Natural killer cell (primary cell): ENCODE measurements around the gene STBD1. TPM values are rescaled to one million over a fixed set of nuclear protein-coding genes. Genes with fewer than 3 reads are reported as not detected.
A peak's percentile ranks its signal among the peaks of the same experiment; 100 is the strongest.

Experiments used
- ATAC-seq, 3 donors: fragments of 150-1000 bp in 2 of 3; fragments of 200-7000 bp in 1 of 3; cut with Tn5 transposase; 1 replicate in 1 of 3; 2 replicates in 2 of 3; pipeline ENCODE4 v1.10.0; 2021; ENCODE audit warnings: mild to moderate bottlenecking in 2 of 3, moderate library complexity in 2 of 3
- DNase-seq, 2 donors: peaks; one replicate each; pipeline versions ENCODE4 v3.0.0 to v3.0.0-alpha.2; 2013 to 2021; ENCODE audit warnings: mixed read lengths in 1 of 2
- H3K27ac ChIP-seq: one replicate; pipeline ENCODE4 v1.5.1; 2013; ENCODE audit warnings: mild to moderate bottlenecking, low read length
- H3K27me3 ChIP-seq: one replicate; pipeline ENCODE4 v1.6.1; 2013; ENCODE audit warnings: low read length; ENCODE audit not compliant: control insufficient read depth, insufficient read depth
- H3K36me3 ChIP-seq: one replicate; pipeline ENCODE4 v1.6.1; 2013; ENCODE audit warnings: low read length; ENCODE audit not compliant: control insufficient read depth, insufficient read depth
- H3K4me1 ChIP-seq: one replicate; pipeline ENCODE4 v1.6.1; 2013; ENCODE audit warnings: low read length; ENCODE audit not compliant: control insufficient read depth, insufficient read depth
- H3K4me3 ChIP-seq: one replicate; pipeline ENCODE4 v1.5.1; 2013; ENCODE audit warnings: low read length
- H3K9me3 ChIP-seq: one replicate; pipeline ENCODE4 v1.6.1; 2013; ENCODE audit warnings: low read length; ENCODE audit not compliant: control insufficient read depth, insufficient read depth
- H3K27ac Mint-ChIP-seq, 2 donors: one replicate each; pipeline ENCODE4 v1.8.0; 2022; ENCODE audit warnings: mild to moderate bottlenecking in 2 of 2, mixed read lengths in 2 of 2, moderate library complexity in 1 of 2
- H3K27me3 Mint-ChIP-seq, 2 donors: one replicate each; pipeline ENCODE4 v1.8.0; 2022; ENCODE audit warnings: low read depth in 2 of 2, mixed read lengths in 2 of 2
- H3K36me3 Mint-ChIP-seq: one replicate; pipeline ENCODE4 v1.8.0; 2022; ENCODE audit warnings: mixed read lengths
- H3K4me1 Mint-ChIP-seq, 2 donors: one replicate each; pipeline ENCODE4 v1.8.0; 2022; ENCODE audit warnings: mixed read lengths in 2 of 2
- H3K4me3 Mint-ChIP-seq: one replicate; pipeline ENCODE4 v1.8.0; 2022; ENCODE audit warnings: mild to moderate bottlenecking, moderate library complexity, mixed read lengths
- H3K9me3 Mint-ChIP-seq, 2 donors: one replicate each; pipeline ENCODE4 v1.8.0; 2022; ENCODE audit warnings: mixed read lengths in 2 of 2
- WGBS: methylation state at CpG from one replicate; pipeline ENCODE4 v1.1.7; 2013; ENCODE audit warnings: missing lambda C conversion rate; ENCODE audit not compliant: insufficient coverage; 5-methylcytosine and 5-hydroxymethylcytosine counted together
- intact Hi-C: fragments of 100-400 bp; cut with micrococcal nuclease; formaldehyde crosslinking; loops from one replicate; pipeline ENCODE4 v1.14.2; 2022
- total RNA-seq, 4 donors: library from RNA; stranded (reverse); fragments of 120-200 nt in 1 of 4; gene quantifications; one replicate each; pipeline versions ENCODE4 v1.2.3 to v1.2.4, GENCODE V29; 2013 to 2022
- TF ChIP-seq, protein P1 (sequence below): fragments of 200-600 bp; IDR thresholded peaks from one replicate; pipeline ENCODE4 v1.8.0; 2022; ENCODE audit warnings: antibody characterized with exemption

The STBD1 gene
- total RNA-seq, 3 donors from 2014 or later (not counting 1 experiment from before 2014, with no cell fraction given), result 0.15 to 1.3 (median 0.26) TPM

DNA sequence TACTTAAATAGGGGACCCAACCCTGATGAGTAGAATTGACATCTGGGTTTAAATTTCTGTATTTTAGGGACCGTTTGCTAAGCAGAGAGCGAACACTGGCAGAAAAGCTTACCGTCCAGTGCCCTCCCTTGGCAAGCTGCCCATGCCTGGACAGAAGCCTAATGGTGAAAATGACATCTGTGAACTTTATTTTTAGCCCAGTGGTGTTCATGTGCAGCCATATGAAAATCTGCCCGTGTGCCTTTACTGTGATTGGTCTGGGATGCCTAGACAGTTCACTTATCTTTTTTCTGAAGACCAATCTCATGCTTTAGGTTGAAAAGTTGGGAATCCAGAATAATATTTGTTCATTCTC, 1.1 kb downstream of the STBD1 start:
- WGBS, result 67% methylated on average over 4 of the region's 4 CpGs
- Histone ChIP-seq H3K4me3 (no peak overlapping the region), H3K27me3 (no peaks in the 10 kb centered on the region), H3K27ac (no peak overlapping the region), H3K4me1 (peaks cover 32% of the 10 kb centered on the region), H3K36me3 (no peaks in the 10 kb centered on the region), H3K9me3 (no peaks in the 10 kb centered on the region)
- Mint-ChIP-seq H3K9me3 (no peaks in the 10 kb centered on the region), H3K4me3 (peak overlapping the region; percentile 80), H3K4me1 (peaks cover 23 to 38% of the 10 kb centered on the region in 2 donors), H3K36me3 (peaks cover 8% of the 10 kb centered on the region), H3K27ac (no peak overlapping the region), H3K27me3 (peaks cover 0 to 13% of the 10 kb centered on the region in 2 donors)
- intact Hi-C loops, result no loop called here
- TF ChIP-seq, protein P1, sequence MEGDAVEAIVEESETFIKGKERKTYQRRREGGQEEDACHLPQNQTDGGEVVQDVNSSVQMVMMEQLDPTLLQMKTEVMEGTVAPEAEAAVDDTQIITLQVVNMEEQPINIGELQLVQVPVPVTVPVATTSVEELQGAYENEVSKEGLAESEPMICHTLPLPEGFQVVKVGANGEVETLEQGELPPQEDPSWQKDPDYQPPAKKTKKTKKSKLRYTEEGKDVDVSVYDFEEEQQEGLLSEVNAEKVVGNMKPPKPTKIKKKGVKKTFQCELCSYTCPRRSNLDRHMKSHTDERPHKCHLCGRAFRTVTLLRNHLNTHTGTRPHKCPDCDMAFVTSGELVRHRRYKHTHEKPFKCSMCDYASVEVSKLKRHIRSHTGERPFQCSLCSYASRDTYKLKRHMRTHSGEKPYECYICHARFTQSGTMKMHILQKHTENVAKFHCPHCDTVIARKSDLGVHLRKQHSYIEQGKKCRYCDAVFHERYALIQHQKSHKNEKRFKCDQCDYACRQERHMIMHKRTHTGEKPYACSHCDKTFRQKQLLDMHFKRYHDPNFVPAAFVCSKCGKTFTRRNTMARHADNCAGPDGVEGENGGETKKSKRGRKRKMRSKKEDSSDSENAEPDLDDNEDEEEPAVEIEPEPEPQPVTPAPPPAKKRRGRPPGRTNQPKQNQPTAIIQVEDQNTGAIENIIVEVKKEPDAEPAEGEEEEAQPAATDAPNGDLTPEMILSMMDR, result no peak
- ATAC-seq (no peak), DNase-seq (no peak)

DNA sequence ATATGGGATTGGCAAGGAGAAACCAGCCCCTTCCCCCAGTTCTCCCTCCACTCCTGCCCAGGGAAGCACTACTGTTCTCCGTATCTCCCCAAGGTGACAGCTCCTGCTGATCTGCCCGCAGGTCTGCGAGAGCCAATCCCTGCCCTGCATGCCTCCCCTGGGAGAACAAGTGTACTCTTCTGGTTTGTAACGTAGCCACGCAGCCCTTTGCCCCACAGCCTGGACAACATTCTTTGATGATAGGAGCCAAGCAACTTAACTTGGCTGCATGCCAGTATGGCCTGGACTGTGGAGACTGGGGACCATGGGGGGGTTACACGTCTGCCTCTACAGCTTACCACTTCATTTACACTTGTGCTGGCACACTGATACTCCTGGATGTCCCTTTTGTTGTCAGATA, 2.0 kb downstream of the STBD1 start:
- Mint-ChIP-seq H3K4me1 (peaks cover 23 to 31% of the 10 kb centered on the region in 2 donors), H3K27ac (no peak overlapping the region), H3K36me3 (peaks cover 8% of the 10 kb centered on the region), H3K4me3 (peak overlapping the region; percentile 50), H3K27me3 (peaks cover 0 to 7% of the 10 kb centered on the region in 2 donors), H3K9me3 (no peaks in the 10 kb centered on the region)
- Histone ChIP-seq H3K4me1 (peaks cover 32% of the 10 kb centered on the region), H3K27ac (no peak overlapping the region), H3K4me3 (no peak overlapping the region), H3K9me3 (no peaks in the 10 kb centered on the region), H3K27me3 (no peaks in the 10 kb centered on the region), H3K36me3 (no peaks in the 10 kb centered on the region)
- no peak for ATAC-seq
- WGBS, result 92% methylated on average over 6 of the region's 6 CpGs
- TF ChIP-seq, protein P1, result no peak
- intact Hi-C loops, result no loop called here
- DNase-seq, result no peak

DNA sequence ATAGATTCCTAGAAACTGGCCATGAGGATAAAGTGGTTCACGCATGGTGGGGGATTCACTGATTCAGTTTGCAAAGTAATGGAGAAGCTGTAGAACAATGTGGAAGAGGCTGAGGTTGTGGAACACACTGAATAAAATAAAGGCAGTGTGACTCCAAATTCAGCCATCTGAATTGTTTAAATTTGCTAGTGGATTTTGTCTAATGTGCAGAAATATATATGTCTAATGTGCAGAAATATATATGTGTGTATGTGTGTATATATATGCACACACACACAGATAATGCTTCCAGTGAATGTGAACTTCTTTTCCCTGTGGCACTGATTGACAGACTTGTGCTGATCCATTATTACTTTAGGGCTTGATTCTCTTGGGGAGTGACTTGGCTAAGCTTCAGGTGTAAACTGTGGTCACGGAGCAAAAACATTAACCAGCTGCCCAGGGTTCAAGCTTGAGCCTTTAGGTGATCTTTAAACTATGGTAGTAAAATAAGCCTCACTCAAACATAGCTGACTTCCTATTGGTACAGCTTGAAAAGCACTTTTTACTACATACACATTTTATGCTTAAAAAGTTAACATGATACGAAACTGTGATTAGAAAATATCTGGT, 3.5 kb downstream of the STBD1 start:
- H3K4me1 Mint-ChIP-seq, result peaks cover 16 to 22% of the 10 kb centered on the region in 2 donors
- H3K27ac ChIP-seq, result no peak overlapping the region
- no peaks in the 10 kb centered on the region for H3K9me3 Mint-ChIP-seq
- H3K36me3 ChIP-seq, result no peaks in the 10 kb centered on the region
- no peak overlapping the region for H3K4me3 Mint-ChIP-seq
- H3K27me3 ChIP-seq, result no peaks in the 10 kb centered on the region
- over 99% methylated on average over 3 of the region's 3 CpGs for WGBS
- no peaks in the 10 kb centered on the region for H3K9me3 ChIP-seq
- peaks cover 0 to 8% of the 10 kb centered on the region in 2 donors for H3K27me3 Mint-ChIP-seq
- H3K4me1 ChIP-seq, result peaks cover 20% of the 10 kb centered on the region
- ATAC-seq, result no peak
- DNase-seq, result no peak
- no peak overlapping the region for H3K4me3 ChIP-seq
- TF ChIP-seq, protein P1, result no peak
- peaks cover 8% of the 10 kb centered on the region for H3K36me3 Mint-ChIP-seq
- intact Hi-C loops, result no loop called here
- H3K27ac Mint-ChIP-seq, result no peak overlapping the region

DNA sequence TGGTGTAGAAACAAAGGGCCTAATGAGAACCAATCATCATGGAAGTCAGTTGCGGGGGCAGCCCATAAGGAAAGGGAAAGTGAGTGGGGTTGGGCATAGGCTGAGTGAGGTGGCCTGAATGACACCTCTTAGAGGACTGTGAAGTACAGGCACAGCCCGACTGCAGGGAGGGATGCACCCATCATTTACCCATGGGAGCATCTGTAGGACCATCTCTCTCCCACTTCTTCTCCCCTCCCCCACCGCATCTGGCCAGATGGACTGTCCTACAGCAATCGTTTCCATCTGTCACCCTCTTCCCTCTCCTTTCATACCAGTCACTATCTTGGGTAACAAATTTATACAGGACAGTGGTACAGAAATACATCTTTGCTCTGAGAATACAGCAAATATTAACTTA, 4.2 kb downstream of the STBD1 start:
- no peaks in the 10 kb centered on the region for H3K36me3 ChIP-seq
- H3K9me3 Mint-ChIP-seq, result no peaks in the 10 kb centered on the region
- H3K4me3 Mint-ChIP-seq, result no peak overlapping the region
- no peak for ATAC-seq
- TF ChIP-seq, protein P1, result no peak
- H3K27ac Mint-ChIP-seq, result no peak overlapping the region
- 97% methylated on average over 4 of the region's 4 CpGs for WGBS
- peaks cover 10 to 15% of the 10 kb centered on the region in 2 donors for H3K4me1 Mint-ChIP-seq
- no peak overlapping the region for H3K27ac ChIP-seq
- H3K36me3 Mint-ChIP-seq, result peaks cover 9% of the 10 kb centered on the region
- H3K4me1 ChIP-seq, result peaks cover 14% of the 10 kb centered on the region
- H3K4me3 ChIP-seq, result no peak overlapping the region
- H3K27me3 ChIP-seq, result no peaks in the 10 kb centered on the region
- DNase-seq, result no peak
- H3K9me3 ChIP-seq, result peaks cover 2% of the 10 kb centered on the region
- H3K27me3 Mint-ChIP-seq, result peaks cover 0 to 8% of the 10 kb centered on the region in 2 donors
- intact Hi-C loops, result no loop called here
